Thyroid gland (tissue), 4 donors: ENCODE results near the gene ELAPOR1.

ENCODE experiments used
- CTCF ChIP-seq, 6 experiments: fragments of 200-600 bp in 3 of 6; fragments of 450-650 bp in 3 of 6; sonication (generic) in 3 of 6; IDR thresholded peaks; one replicate each; pipeline ENCODE4 v1.5.1; 2016 to 2019; ENCODE audit warnings: antibody characterized with exemption in 6 of 6, mild to moderate bottlenecking in 2 of 6, inconsistent platforms in 1 of 6, moderate library complexity in 1 of 6
- POLR2A ChIP-seq, 2 donors: fragments of 450-650 bp; IDR thresholded peaks; one replicate each; pipeline ENCODE4 v1.6.1; 2017; ENCODE audit warnings: antibody characterized with exemption in 2 of 2, mild to moderate bottlenecking in 2 of 2, moderate library complexity in 1 of 2

GRCh38 chr1:109133002-109133706 lies 19.2 kb downstream of the ELAPOR1 start:
- no peak for TF ChIP-seq CTCF (IDR thresholded peaks at IDR 0.05)
- no peak for TF ChIP-seq POLR2A (IDR thresholded peaks at IDR 0.05)
